ENCODE results near the gene DNAI7. TPM values are rescaled to one million over a fixed set of nuclear protein-coding genes. Genes with fewer than 3 reads are reported as not detected.

The DNAI7 gene
- polyA plus RNA-seq, 3 donors, result not detected

- Histone ChIP-seq H3K4me2 (replicated peaks; ENCODE audit: extremely low read depth, low read length, poor library complexity, severe bottlenecking) (no peak overlapping the region), H4K20me1 (ENCODE audit: insufficient read depth, low read length) (no peaks in the 10 kb centered on the region), H3K27me3 (ENCODE audit: control insufficient read depth in 2 of 2, insufficient read depth in 2 of 2, low read length in 2 of 2) (no peaks in the 10 kb centered on the region), H3K79me2 (ENCODE audit: insufficient read depth, low read length) (no peaks in the 10 kb centered on the region), H3K4me3 (replicated peaks in 1 of 3; ENCODE audit: low read depth in 2 of 3, low read length in 3 of 3) (no peak overlapping the region), H3K9me3 (replicated peaks in 1 of 2; ENCODE audit: control insufficient read depth in 1 of 2, insufficient read depth in 1 of 2, low read length in 2 of 2) (no peaks in the 10 kb centered on the region), H3K36me3 (replicated peaks in 1 of 2; ENCODE audit: control insufficient read depth in 1 of 2, insufficient read depth in 2 of 2, low read length in 2 of 2) (no peaks in the 10 kb centered on the region), H3K4me1 (ENCODE audit: control insufficient read depth in 1 of 2, insufficient read depth in 2 of 2, low read length in 2 of 2) (no peaks in the 10 kb centered on the region), H2AFZ (ENCODE audit: insufficient read depth, low read depth, low read length, poor library complexity, severe bottlenecking) (no peak overlapping the region), H3K9ac (ENCODE audit: insufficient read depth, low read length, poor library complexity, severe bottlenecking) (no peak overlapping the region), H3K27ac (ENCODE audit: low read depth in 1 of 2, low read length in 2 of 2) (no peak overlapping the region)
- H3K36me3 Mint-ChIP-seq, result no peaks in the 10 kb centered on the region
- H3K9me3 Mint-ChIP-seq, result peaks cover 0 to 2% (median 0%) of the 10 kb centered on the region in 7 donors
- no peak for DNase-seq
- H3K27me3 Mint-ChIP-seq (ENCODE audit: low read depth in 3 of 3), result peaks cover 0 to 3% (median 1%) of the 10 kb centered on the region in 3 donors
- TF ChIP-seq CTCF (IDR thresholded peaks at IDR 0.05), result no peak
- intact Hi-C loops (cut with micrococcal nuclease), result no loop called here
- no CpG with 5 or more reads among the region's 2 CpGs for WGBS (ENCODE audit: insufficient coverage)
- H3K27ac Mint-ChIP-seq, result no peak overlapping the region
- H3K4me3 Mint-ChIP-seq, result no peak overlapping the region
- H3K4me1 Mint-ChIP-seq, result peaks cover 3% of the 10 kb centered on the region
These were observed 10.8 kb downstream of the DNAI7 start for GRCh38 chr12:25184132-25184531.

GRCh38 chr12:25182765-25183164 is 12.2 kb downstream of the DNAI7 start:
- 95% methylated on average over 2 of the region's 3 CpGs for WGBS (ENCODE audit: insufficient coverage)
- H3K27me3 Mint-ChIP-seq (ENCODE audit: low read depth in 3 of 3), result peaks cover 0 to 3% (median 1%) of the 10 kb centered on the region in 3 donors
- Histone ChIP-seq H2AFZ (ENCODE audit: insufficient read depth, low read depth, low read length, poor library complexity, severe bottlenecking) (no peak overlapping the region), H4K20me1 (ENCODE audit: insufficient read depth, low read length) (no peaks in the 10 kb centered on the region), H3K36me3 (replicated peaks in 1 of 2; ENCODE audit: control insufficient read depth in 1 of 2, insufficient read depth in 2 of 2, low read length in 2 of 2) (no peaks in the 10 kb centered on the region), H3K79me2 (ENCODE audit: insufficient read depth, low read length) (no peaks in the 10 kb centered on the region), H3K9me3 (replicated peaks in 1 of 2; ENCODE audit: control insufficient read depth in 1 of 2, insufficient read depth in 1 of 2, low read length in 2 of 2) (no peaks in the 10 kb centered on the region), H3K9ac (ENCODE audit: insufficient read depth, low read length, poor library complexity, severe bottlenecking) (no peak overlapping the region), H3K27ac (ENCODE audit: low read depth in 1 of 2, low read length in 2 of 2) (no peak overlapping the region), H3K27me3 (ENCODE audit: control insufficient read depth in 2 of 2, insufficient read depth in 2 of 2, low read length in 2 of 2) (no peaks in the 10 kb centered on the region), H3K4me1 (ENCODE audit: control insufficient read depth in 1 of 2, insufficient read depth in 2 of 2, low read length in 2 of 2) (no peaks in the 10 kb centered on the region), H3K4me3 (replicated peaks in 1 of 3; ENCODE audit: low read depth in 2 of 3, low read length in 3 of 3) (no peak overlapping the region), H3K4me2 (replicated peaks; ENCODE audit: extremely low read depth, low read length, poor library complexity, severe bottlenecking) (no peak overlapping the region)
- intact Hi-C loops (cut with micrococcal nuclease), result no loop called here
- TF ChIP-seq CTCF (IDR thresholded peaks at IDR 0.05), result no peak
- peaks cover 3% of the 10 kb centered on the region for H3K4me1 Mint-ChIP-seq
- H3K9me3 Mint-ChIP-seq, result peaks cover 0 to 3% (median 0%) of the 10 kb centered on the region in 7 donors
- no peak overlapping the region for H3K4me3 Mint-ChIP-seq
- H3K27ac Mint-ChIP-seq, result no peak overlapping the region
- DNase-seq, result no peak
- no peaks in the 10 kb centered on the region for H3K36me3 Mint-ChIP-seq

Measured in CD14-positive monocyte (primary cell).